Activated naive CD4-positive, alpha-beta T cell treated with anti-CD3 and anti-CD28 coated beads, Interleukin-2, amount 10 ng/mL, durations not matched to agents 7 days and 5 days (primary cell): ENCODE results near the gene SDHB.
A peak's percentile ranks its signal among the peaks of the same experiment; 100 is the strongest.

Experiments used
- CTCF ChIA-PET: fragments of 350-600 bp; sonication (Branson Sonifier 250); formaldehyde crosslinking; loops from one replicate; lab custom pipeline; 2021; ENCODE audit warnings: antibody characterized with exemption; lab: Charles Lee
- DNase-seq: peaks from one replicate; pipeline ENCODE4 v3.0.0-alpha.2; 2020
- H3K27ac Mint-ChIP-seq: one replicate; pipeline ENCODE4 v1.8.0; 2021; ENCODE audit warnings: mild to moderate bottlenecking, moderate library complexity, mixed read lengths
- H3K27me3 Mint-ChIP-seq: one replicate; pipeline ENCODE4 v1.8.0; 2021; ENCODE audit warnings: mild to moderate bottlenecking, mixed read lengths
- H3K36me3 Mint-ChIP-seq: one replicate; pipeline ENCODE4 v1.8.0; 2021; ENCODE audit warnings: mixed read lengths
- H3K4me1 Mint-ChIP-seq: one replicate; pipeline ENCODE4 v1.8.0; 2021; ENCODE audit warnings: mixed read lengths
- H3K4me3 Mint-ChIP-seq: one replicate; pipeline ENCODE4 v1.8.0; 2021; ENCODE audit warnings: mild to moderate bottlenecking, moderate library complexity, mixed read lengths
- H3K9me3 Mint-ChIP-seq: one replicate; pipeline ENCODE4 v1.8.0; 2021; ENCODE audit warnings: mixed read lengths

Gene SDHB

DNA sequence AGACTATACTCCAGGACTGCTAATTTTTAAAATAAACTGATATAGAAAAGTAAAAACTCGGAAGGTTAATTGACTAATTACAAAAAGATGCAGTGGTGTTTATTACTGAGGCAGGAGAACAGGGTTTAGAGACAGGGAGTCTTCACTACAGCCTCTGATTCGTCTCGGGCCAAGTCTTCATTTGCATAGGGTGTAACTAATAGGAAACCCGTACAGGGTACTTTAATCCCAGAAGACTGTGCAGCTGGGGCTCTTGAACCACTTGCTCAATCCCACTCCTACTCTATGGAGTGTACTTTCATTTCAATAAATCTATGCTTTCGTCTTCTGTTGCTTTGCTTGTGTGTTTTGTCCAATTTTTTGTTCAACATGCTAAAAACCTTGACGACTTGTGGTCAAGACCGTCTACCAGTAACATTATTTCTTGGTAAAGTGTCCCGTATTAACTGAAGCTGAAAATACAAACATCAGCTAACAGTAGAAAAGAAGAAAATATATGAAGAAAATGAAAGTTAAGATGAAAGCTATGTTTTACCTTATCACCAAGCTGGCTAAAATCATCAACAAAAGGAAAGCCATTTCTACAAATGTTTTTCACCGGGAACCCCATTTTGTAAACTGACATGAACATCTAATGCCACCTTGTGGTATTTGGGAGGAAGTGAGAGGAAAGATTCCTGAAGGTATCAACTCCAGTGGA lies 8.0 kb downstream of the SDHB start:
- no peaks in the 10 kb centered on the region for H3K9me3 Mint-ChIP-seq
- CTCF ChIA-PET, result interaction anchor here (0.7 to 2.8 kb wide), 10 partner anchors 9 to 100 kb away, joined by 3 to 32 read pairs (median 4); no protein-coding TSS in a partner anchor

DNA sequence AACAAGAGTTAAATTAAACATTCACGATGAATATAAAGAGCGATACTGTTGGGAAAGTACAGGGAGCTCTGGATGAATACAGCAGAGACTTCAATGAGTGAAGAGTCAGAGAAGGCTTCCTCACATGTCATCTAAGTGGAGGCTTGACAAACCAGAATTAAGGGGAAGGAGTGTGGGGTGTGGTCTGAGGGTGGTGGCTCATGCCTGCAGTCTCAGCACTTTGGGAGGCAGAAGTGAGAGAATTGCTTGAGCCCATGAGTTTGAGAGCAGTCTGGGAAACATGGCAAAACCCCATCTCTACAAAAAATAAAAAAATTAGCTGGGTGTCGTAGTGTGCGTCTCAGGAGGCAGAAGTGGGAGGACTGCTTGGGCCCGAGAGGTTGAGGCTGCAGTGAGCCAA lies 8.7 kb downstream of the SDHB start:
- H3K9me3 Mint-ChIP-seq, result no peaks in the 10 kb centered on the region
- no peak for DNase-seq
- H3K27ac Mint-ChIP-seq, result no peak overlapping the region
- CTCF ChIA-PET, result interaction anchor here (2.1 to 2.8 kb wide), 3 partner anchors 35 to 94 kb away, joined by 8 to 32 read pairs (median 18); no protein-coding TSS in a partner anchor
- H3K27me3 Mint-ChIP-seq, result no peaks in the 10 kb centered on the region
- H3K4me1 Mint-ChIP-seq, result peaks cover 14% of the 10 kb centered on the region
- H3K36me3 Mint-ChIP-seq, result peaks cover 24% of the 10 kb centered on the region
- H3K4me3 Mint-ChIP-seq, result no peak overlapping the region

More for the DNA sequence above, 8.0 kb downstream of the SDHB start:
- Mint-ChIP-seq H3K27ac (peak overlapping the region; percentile 61), H3K36me3 (peaks cover 25% of the 10 kb centered on the region), H3K4me3 (no peak overlapping the region), H3K4me1 (peaks cover 16% of the 10 kb centered on the region), H3K27me3 (no peaks in the 10 kb centered on the region)
- DNase-seq, result no peak

DNA sequence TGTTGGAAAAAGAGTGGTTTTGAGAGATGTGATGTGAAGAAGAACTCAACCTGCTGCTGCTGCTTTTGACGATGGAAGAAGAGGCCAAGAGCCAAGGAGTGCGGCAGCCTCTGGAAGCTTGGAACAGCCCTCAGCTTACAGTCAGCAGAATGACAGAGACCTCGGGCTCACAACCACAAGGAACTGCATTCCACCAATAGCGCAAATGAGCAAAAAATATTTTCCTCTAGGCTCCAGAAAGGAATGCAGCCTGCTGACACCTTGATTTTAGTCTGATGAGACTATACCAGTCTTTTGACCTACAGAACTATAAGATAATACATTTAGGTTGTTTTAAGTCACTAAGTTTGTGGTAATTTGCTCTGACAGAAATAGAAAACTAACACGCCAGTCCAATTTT lies 10.2 kb downstream of the SDHB start:
- DNase-seq, result no peak
- H3K36me3 Mint-ChIP-seq, result peaks cover 28% of the 10 kb centered on the region
- no peak overlapping the region for H3K27ac Mint-ChIP-seq
- H3K9me3 Mint-ChIP-seq, result no peaks in the 10 kb centered on the region
- H3K27me3 Mint-ChIP-seq, result no peaks in the 10 kb centered on the region
- peaks cover 14% of the 10 kb centered on the region for H3K4me1 Mint-ChIP-seq
- CTCF ChIA-PET, result interaction anchor here (2.6 kb wide), 1 partner anchor 93 kb away, joined by 18 read pairs; no protein-coding TSS in a partner anchor
- no peak overlapping the region for H3K4me3 Mint-ChIP-seq

DNA sequence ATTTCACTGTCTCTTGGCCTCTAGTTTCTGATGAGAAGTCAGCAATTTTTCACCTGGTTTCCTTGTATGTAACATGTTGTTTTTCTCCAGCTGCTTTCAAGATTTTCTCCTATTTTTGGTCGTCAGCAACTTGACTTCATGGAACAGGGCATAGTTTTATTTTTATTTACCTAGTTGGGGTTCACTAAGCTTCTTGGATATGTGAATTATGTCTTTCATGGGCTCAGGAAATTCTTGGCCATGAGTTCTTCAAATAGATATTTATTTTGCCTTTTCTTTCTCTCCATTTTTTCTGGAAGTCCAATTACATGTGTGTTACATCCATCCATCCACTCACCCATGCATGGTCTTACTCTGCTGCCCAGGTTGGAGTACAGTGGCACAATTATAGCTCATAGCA lies 13.7 kb downstream of the SDHB start:
- Mint-ChIP-seq H3K4me3 (no peak overlapping the region), H3K27ac (no peak overlapping the region), H3K27me3 (no peaks in the 10 kb centered on the region), H3K9me3 (no peaks in the 10 kb centered on the region), H3K4me1 (peaks cover 2% of the 10 kb centered on the region), H3K36me3 (peaks cover 29% of the 10 kb centered on the region)
- CTCF ChIA-PET, result no interaction called here
- DNase-seq, result no peak

DNA sequence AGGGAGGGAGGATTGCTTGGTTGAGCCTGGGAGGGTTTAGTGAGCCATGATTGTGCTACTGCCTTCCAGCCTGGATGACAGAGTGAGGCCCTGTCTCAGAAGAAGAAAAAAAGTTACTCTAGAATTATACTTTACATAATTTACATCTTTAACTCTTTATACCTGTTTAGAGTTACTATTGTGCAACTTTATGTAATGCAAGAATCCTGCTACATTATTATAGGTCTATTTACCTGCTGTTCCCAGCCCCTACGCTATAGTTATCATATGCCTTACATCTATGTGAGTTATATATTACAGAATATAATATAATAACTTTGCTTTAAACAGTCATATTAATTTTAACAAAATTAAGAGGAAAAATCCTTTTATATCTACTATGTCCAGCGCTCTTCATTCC lies 14.3 kb downstream of the SDHB start:
- no peaks in the 10 kb centered on the region for H3K27me3 Mint-ChIP-seq
- DNase-seq, result no peak
- H3K4me3 Mint-ChIP-seq, result no peak overlapping the region
- H3K9me3 Mint-ChIP-seq, result no peaks in the 10 kb centered on the region
- H3K4me1 Mint-ChIP-seq, result no peaks in the 10 kb centered on the region
- no peak overlapping the region for H3K27ac Mint-ChIP-seq
- peaks cover 26% of the 10 kb centered on the region for H3K36me3 Mint-ChIP-seq
- CTCF ChIA-PET, result no interaction called here

DNA sequence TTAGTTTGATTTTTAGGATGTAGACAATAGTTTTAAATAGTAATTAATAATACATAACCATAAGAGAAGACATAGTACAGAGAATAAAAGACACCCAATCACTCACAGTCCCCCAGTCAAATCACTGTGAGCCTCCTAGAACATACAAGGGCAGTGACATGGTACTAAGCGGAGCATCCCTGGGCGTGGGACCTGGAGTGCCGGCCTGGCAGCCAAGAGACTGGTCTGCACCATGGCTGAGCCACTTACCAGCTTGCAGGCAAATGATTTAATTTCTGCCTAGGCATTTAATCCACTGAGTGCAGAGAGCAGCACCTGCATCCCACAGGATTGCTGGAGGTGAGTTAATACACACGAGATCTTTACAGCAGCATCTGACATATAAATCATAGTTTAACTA lies 20.4 kb downstream of the SDHB start:
- no peak overlapping the region for H3K27ac Mint-ChIP-seq

DNA sequence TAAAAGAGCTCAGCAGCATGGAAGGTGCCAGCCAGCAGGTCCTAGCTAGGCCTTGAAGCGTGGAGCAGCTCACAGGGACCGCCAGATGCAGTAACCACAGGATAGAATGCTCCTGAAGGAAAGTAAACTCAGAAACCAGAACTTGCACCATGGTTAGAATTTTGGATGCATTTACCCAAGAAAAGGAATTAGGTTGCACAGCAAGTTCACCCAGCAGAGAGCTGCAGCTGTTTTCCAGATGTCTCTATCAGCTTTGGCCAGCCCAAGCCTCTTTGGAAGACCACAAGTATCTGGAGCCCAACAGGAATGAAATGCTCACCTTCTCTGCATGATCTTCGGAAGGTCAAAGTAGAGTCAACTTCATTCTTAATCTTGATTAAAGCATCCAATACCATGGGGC lies 21.1 kb downstream of the SDHB start:
- no peaks in the 10 kb centered on the region for H3K27me3 Mint-ChIP-seq
- no peak overlapping the region for H3K4me3 Mint-ChIP-seq
- CTCF ChIA-PET, result interaction anchor here (1.0 kb wide), 1 partner anchor 14 kb away, joined by 3 read pairs; no protein-coding TSS in a partner anchor
- H3K9me3 Mint-ChIP-seq, result no peaks in the 10 kb centered on the region
- H3K4me1 Mint-ChIP-seq, result no peaks in the 10 kb centered on the region
- H3K36me3 Mint-ChIP-seq, result peaks cover 27% of the 10 kb centered on the region
- H3K27ac Mint-ChIP-seq, result no peak overlapping the region
- DNase-seq, result no peak

More for the DNA sequence above, 20.4 kb downstream of the SDHB start:
- Mint-ChIP-seq H3K36me3 (peaks cover 26% of the 10 kb centered on the region), H3K4me1 (no peaks in the 10 kb centered on the region), H3K9me3 (no peaks in the 10 kb centered on the region), H3K4me3 (no peak overlapping the region), H3K27me3 (no peaks in the 10 kb centered on the region)
- CTCF ChIA-PET, result interaction anchor here (1.0 kb wide), 1 partner anchor 13 kb away, joined by 3 read pairs; no protein-coding TSS in a partner anchor
- no peak for DNase-seq

DNA sequence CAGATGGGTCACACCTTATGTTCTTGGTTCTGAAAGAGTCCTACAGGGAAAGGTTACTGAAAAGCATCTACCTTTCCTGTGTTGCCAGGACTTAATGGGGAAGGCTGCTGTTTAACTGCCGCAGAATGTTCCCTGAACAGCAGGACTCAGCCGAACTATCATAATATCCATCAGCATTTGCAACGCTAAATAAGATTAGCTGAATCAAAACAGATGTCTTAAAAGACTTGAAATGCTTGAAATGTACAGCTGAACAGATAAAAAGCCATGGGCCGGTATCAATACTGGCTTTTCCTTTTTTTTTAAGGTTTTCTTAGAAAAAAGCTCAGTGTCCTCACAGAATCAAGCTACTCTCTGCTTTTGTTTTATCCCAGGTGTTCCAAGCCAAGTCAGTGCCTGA lies 22.4 kb downstream of the SDHB start:
- Mint-ChIP-seq H3K9me3 (no peaks in the 10 kb centered on the region), H3K27me3 (no peaks in the 10 kb centered on the region), H3K36me3 (peaks cover 34% of the 10 kb centered on the region), H3K4me3 (no peak overlapping the region), H3K4me1 (no peaks in the 10 kb centered on the region), H3K27ac (no peak overlapping the region)
- CTCF ChIA-PET, result interaction anchor here (0.9 kb wide), 1 partner anchor 15 kb away, joined by 3 read pairs; no protein-coding TSS in a partner anchor
- DNase-seq, result no peak

DNA sequence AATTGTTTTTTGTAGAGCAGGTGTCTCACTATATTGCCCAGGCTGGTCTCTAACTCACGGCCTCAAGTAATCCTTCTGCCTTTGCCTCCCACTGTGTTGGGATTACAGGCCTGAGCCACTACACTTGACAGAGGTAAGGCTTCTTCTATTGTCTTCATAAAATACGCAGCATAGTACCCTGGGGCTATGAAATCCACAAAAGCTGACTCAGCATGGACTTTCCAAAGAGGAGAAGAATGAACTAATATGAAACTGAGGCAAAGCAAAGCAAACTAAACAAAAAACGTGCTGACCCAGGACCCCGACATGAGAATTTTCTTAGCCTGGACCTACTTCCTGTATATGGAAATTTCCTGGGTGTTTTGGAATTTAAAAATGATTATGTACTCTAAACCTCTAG lies 23.6 kb downstream of the SDHB start:
- Mint-ChIP-seq H3K27me3 (no peaks in the 10 kb centered on the region), H3K27ac (no peak overlapping the region), H3K9me3 (no peaks in the 10 kb centered on the region), H3K4me1 (no peaks in the 10 kb centered on the region), H3K36me3 (peaks cover 36% of the 10 kb centered on the region), H3K4me3 (no peak overlapping the region)
- CTCF ChIA-PET, result no interaction called here
- no peak for DNase-seq

DNA sequence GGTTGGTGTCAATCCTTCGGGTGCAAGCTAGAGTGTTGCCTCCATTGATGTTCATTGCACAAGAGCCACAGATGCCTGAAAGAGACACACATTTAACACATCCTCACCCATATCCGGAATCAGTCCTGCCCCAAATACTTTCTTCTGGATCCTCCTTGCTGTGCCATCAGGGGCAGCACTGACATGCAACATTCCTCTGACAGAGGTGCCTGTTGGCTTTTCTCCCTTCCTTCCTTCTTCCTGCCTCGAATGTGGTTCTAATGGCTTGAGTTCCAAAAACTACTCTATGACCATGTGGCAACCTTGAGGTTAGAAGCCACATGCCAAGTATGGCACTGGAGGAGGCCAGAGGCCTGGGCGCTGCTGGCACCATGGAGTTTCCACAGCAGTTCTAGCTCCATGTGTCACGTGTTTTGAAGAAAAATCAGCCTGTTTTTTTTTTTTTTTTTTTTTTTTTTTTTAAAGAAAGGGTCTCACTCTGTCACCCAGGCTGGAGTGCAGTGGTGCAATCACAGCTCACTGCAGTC lies 25.1 kb downstream of the SDHB start:
- no peaks in the 10 kb centered on the region for H3K4me1 Mint-ChIP-seq
- H3K9me3 Mint-ChIP-seq, result no peaks in the 10 kb centered on the region
- H3K27ac Mint-ChIP-seq, result no peak overlapping the region
- H3K27me3 Mint-ChIP-seq, result no peaks in the 10 kb centered on the region
- H3K4me3 Mint-ChIP-seq, result no peak overlapping the region
- CTCF ChIA-PET, result no interaction called here
- no peak for DNase-seq
- H3K36me3 Mint-ChIP-seq, result peaks cover 39% of the 10 kb centered on the region

DNA sequence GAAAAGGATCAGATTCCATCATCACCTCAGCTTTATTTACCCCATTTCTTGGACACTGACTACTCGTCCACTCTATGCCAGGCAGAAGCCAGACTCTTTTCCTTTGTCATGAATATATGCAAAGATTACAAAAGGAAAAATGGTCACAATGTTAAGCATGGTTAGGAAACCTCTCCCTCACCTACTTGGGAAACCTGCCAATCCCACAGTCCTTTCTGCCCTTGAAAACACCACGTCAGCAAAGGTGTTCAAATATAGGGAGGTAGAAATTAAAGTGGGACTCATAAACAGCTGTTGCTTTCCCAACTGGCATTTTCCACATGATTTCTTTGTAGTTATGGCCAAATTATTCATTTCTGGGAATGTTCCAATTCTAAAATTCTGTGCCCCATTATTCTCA lies 25.9 kb downstream of the SDHB start:
- no peak for DNase-seq
- no peaks in the 10 kb centered on the region for H3K4me1 Mint-ChIP-seq
- no peaks in the 10 kb centered on the region for H3K9me3 Mint-ChIP-seq
- H3K36me3 Mint-ChIP-seq, result peaks cover 42% of the 10 kb centered on the region
- H3K4me3 Mint-ChIP-seq, result no peak overlapping the region
- H3K27ac Mint-ChIP-seq, result no peak overlapping the region
- H3K27me3 Mint-ChIP-seq, result no peaks in the 10 kb centered on the region
- CTCF ChIA-PET, result no interaction called here

DNA sequence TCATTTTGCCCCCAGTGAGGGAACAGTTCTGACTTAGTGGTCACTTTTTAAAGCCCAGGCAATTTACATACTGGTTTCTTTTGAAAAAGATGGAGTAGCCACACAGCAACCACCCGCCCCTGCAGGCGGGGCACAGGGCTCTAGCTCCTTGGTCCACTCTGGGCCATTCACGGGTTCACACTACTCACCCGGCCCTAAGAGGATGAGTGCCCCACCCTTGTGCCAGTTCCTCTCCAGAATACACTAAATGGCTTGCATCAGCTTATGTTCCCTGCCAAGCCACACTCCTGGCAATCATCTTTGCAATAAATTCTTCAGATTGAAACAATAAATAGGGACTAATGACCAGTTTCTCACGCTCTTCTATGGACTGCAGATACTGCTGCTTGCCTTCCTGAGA lies 26.4 kb downstream of the SDHB start:
- H3K36me3 Mint-ChIP-seq, result peaks cover 39% of the 10 kb centered on the region
- DNase-seq, result no peak
- CTCF ChIA-PET, result no interaction called here
- no peaks in the 10 kb centered on the region for H3K27me3 Mint-ChIP-seq
- H3K4me3 Mint-ChIP-seq, result no peak overlapping the region
- no peak overlapping the region for H3K27ac Mint-ChIP-seq
- no peaks in the 10 kb centered on the region for H3K9me3 Mint-ChIP-seq
- H3K4me1 Mint-ChIP-seq, result no peaks in the 10 kb centered on the region

DNA sequence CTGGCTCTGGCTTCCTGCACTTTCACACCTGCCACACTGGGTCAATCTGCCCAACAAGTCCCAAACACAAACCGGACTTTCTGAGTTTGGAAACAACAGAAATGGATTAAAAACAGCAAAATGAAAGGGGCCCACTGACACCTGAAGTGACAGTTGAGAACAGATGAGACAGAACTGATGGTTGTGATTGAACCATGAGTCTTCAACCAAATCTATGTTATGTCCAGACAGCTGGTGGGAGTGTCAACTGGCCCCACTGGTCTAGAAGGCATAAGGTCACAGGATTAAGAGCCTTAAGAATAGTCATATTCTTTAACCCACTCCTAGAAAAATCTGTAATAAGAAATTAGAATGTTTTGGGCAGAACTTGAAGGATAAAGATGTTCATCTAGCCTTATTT lies 29.1 kb downstream of the SDHB start:
- H3K4me1 Mint-ChIP-seq, result peaks cover 2% of the 10 kb centered on the region
- no peak for DNase-seq
- CTCF ChIA-PET, result interaction anchor here (0.9 kb wide), 1 partner anchor 10 kb away, joined by 3 read pairs; no protein-coding TSS in a partner anchor
- no peaks in the 10 kb centered on the region for H3K9me3 Mint-ChIP-seq
- H3K27ac Mint-ChIP-seq, result no peak overlapping the region
- peaks cover 50% of the 10 kb centered on the region for H3K36me3 Mint-ChIP-seq
- no peak overlapping the region for H3K4me3 Mint-ChIP-seq
- no peaks in the 10 kb centered on the region for H3K27me3 Mint-ChIP-seq

DNA sequence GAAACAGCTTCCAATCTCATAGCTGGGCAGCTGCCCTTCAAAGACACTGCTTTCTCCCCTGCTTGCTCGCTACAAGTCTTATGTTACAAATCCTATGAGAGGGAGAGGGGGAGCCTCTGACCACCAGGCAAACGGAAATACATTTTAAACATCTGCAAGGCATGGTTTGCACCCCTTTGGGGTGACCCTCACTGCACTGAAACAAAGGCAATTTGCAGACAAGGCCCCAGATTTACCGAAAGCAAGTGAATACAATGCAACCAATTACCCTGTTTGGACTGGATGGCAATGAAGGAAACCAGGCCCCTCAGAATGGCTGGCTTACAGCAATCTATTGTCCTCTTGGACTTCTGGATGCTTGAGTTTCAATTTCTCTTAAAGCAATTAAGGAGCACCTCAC lies 30.3 kb downstream of the SDHB start:
- DNase-seq, result no peak
- no peaks in the 10 kb centered on the region for H3K27me3 Mint-ChIP-seq
- CTCF ChIA-PET, result no interaction called here
- H3K4me1 Mint-ChIP-seq, result peaks cover 12% of the 10 kb centered on the region
- peaks cover 52% of the 10 kb centered on the region for H3K36me3 Mint-ChIP-seq
- H3K27ac Mint-ChIP-seq, result no peak overlapping the region
- H3K4me3 Mint-ChIP-seq, result no peak overlapping the region
- H3K9me3 Mint-ChIP-seq, result no peaks in the 10 kb centered on the region

DNA sequence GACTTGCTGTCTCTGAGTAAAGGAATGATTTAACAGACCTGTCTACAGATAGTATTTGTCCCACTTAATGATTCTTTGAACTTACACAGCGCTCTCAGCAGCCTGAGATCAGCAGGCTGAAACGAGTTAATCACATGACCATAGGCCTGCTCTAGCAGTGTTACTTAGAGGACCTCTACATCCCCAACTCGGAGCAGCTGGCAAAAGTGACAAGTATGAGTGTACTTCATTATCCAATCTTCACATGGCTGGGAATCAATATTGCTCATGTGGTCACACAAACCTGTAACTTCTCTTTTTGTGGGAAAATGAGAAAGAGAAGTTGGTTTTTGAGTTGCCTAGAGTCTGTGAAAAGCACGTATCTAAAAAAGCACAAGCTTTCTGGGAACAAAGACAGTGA lies 30.7 kb downstream of the SDHB start:
- no peaks in the 10 kb centered on the region for H3K27me3 Mint-ChIP-seq
- no peak overlapping the region for H3K27ac Mint-ChIP-seq
- H3K4me3 Mint-ChIP-seq, result no peak overlapping the region
- CTCF ChIA-PET, result interaction anchor here (1.2 kb wide), 1 partner anchor 63 kb away, joined by 4 read pairs; no protein-coding TSS in a partner anchor
- peaks cover 14% of the 10 kb centered on the region for H3K4me1 Mint-ChIP-seq
- peaks cover 47% of the 10 kb centered on the region for H3K36me3 Mint-ChIP-seq
- no peak for DNase-seq
- H3K9me3 Mint-ChIP-seq, result no peaks in the 10 kb centered on the region
